GM12873 (cell line): ENCODE measurements around the gene RBM19.

Experiments
- CTCF ChIP-seq: IDR thresholded peaks from 2 replicates; pipeline ENCODE4 v1.5.1; 2012; ENCODE audit warnings: low read depth, mild to moderate bottlenecking, moderate library complexity, low read length, control low read depth; ENCODE audit not compliant: insufficient read depth; ENCODE audit errors: missing control alignments

The RBM19 gene

GRCh38 chr12:113776536-113776935 is 189.6 kb downstream of the RBM19 start:
- no peak for TF ChIP-seq CTCF

- TF ChIP-seq CTCF: no peak
These were observed 191.6 kb downstream of the RBM19 start for GRCh38 chr12:113774526-113774925.

- TF ChIP-seq CTCF: no peak
These were observed 193.6 kb downstream of the RBM19 start for GRCh38 chr12:113772505-113773030.

- TF ChIP-seq CTCF: no peak
These were observed 195.7 kb downstream of the RBM19 start for GRCh38 chr12:113770389-113770865.

- no peak for TF ChIP-seq CTCF
These were observed 196.8 kb downstream of the RBM19 start for GRCh38 chr12:113769305-113769704.

- no peak for TF ChIP-seq CTCF
These were observed 197.3 kb downstream of the RBM19 start for GRCh38 chr12:113768850-113769249.

- TF ChIP-seq CTCF: no peak
These were observed 198.9 kb downstream of the RBM19 start for GRCh38 chr12:113766879-113767878.
